Activated CD4-positive, alpha-beta memory T cell treated with anti-CD3 and anti-CD28 coated beads for 36 hours (primary cell): ENCODE measurements around the gene KRTAP5-7. TPM values are rescaled to one million over a fixed set of nuclear protein-coding genes. Genes with fewer than 3 reads are reported as not detected.

Experiments used
- CTCF ChIA-PET: fragments of 350-600 bp; sonication (Branson Sonifier 250); formaldehyde crosslinking; loops from one replicate; lab custom pipeline; 2021; ENCODE audit warnings: antibody characterized with exemption, inconsistent platforms; lab: Charles Lee
- POLR2A ChIA-PET: fragments of 350-600 bp; sonication (Branson Sonifier 250); formaldehyde crosslinking; loops from one replicate; lab custom pipeline; 2021; ENCODE audit warnings: antibody characterized with exemption; lab: Charles Lee
- DNase-seq: peaks from one replicate; pipeline ENCODE4 v3.0.0-alpha.2; 2020
- H3K27ac Mint-ChIP-seq: one replicate; pipeline ENCODE4 v1.8.0; 2021; ENCODE audit warnings: mixed read lengths
- H3K27me3 Mint-ChIP-seq: one replicate; pipeline ENCODE4 v1.8.0; 2021; ENCODE audit warnings: mixed read lengths
- H3K36me3 Mint-ChIP-seq: one replicate; pipeline ENCODE4 v1.8.0; 2021; ENCODE audit warnings: mixed read lengths
- H3K4me1 Mint-ChIP-seq: one replicate; pipeline ENCODE4 v1.8.0; 2021; ENCODE audit warnings: low read depth, mixed read lengths
- H3K4me3 Mint-ChIP-seq: one replicate; pipeline ENCODE4 v1.8.0; 2021; ENCODE audit warnings: mild to moderate bottlenecking, mixed read lengths
- H3K9me3 Mint-ChIP-seq: one replicate; pipeline ENCODE4 v1.8.0; 2021; ENCODE audit warnings: mixed read lengths
- intact Hi-C: fragments of 100-400 bp; cut with micrococcal nuclease; formaldehyde crosslinking; loops from one replicate; pipeline ENCODE4 v1.15.1; 2023
- total RNA-seq, 2 experiments: library from RNA; stranded (reverse); gene quantifications; one replicate each; pipeline ENCODE4 v1.2.3, GENCODE V29; 2021

The KRTAP5-7 gene
- total RNA-seq, 2 experiments from 2014 or later, result not detected

GRCh38 chr11:71488681-71489270, 38.3 kb upstream of the KRTAP5-7 start:
- Mint-ChIP-seq H3K27ac (peak overlapping the region; percentile 90), H3K4me1 (peaks cover 25% of the 10 kb centered on the region), H3K36me3 (peaks cover 58% of the 10 kb centered on the region), H3K4me3 (no peak overlapping the region), H3K27me3 (no peaks in the 10 kb centered on the region), H3K9me3 (no peaks in the 10 kb centered on the region)
- DNase-seq, result no peak
- intact Hi-C loops, result loop anchor here (5.0 kb wide), 1 partner anchor 36 kb away; the partner anchor contains the start of gene NADSYN1
- CTCF ChIA-PET, result no interaction called here
- POLR2A ChIA-PET, result interaction anchor here (0.9 to 1.5 kb wide), 2 partner anchors 11 to 36 kb away, joined by 3 to 4 read pairs; partner anchors contain the start of gene NADSYN1

GRCh38 chr11:71489311-71490043, 37.6 kb upstream of the KRTAP5-7 start:
- H3K9me3 Mint-ChIP-seq, result no peaks in the 10 kb centered on the region
- ChIA-PET POLR2A (interaction anchor here (0.9 to 1.5 kb wide), 2 partner anchors 10 to 37 kb away, joined by 3 to 4 read pairs; partner anchors contain the start of gene NADSYN1), CTCF (no interaction called here)
- DNase-seq, result peak; percentile 87
- intact Hi-C loops, result loop anchor here (5.0 kb wide), 1 partner anchor 37 kb away; the partner anchor contains the start of gene NADSYN1
- H3K4me1 Mint-ChIP-seq, result peaks cover 25% of the 10 kb centered on the region
- peaks cover 57% of the 10 kb centered on the region for H3K36me3 Mint-ChIP-seq
- H3K27me3 Mint-ChIP-seq, result no peaks in the 10 kb centered on the region
- H3K27ac Mint-ChIP-seq, result peak overlapping the region; percentile 90
- H3K4me3 Mint-ChIP-seq, result no peak overlapping the region

GRCh38 chr11:71490044-71490730, 36.9 kb upstream of the KRTAP5-7 start:
- no peaks in the 10 kb centered on the region for H3K9me3 Mint-ChIP-seq
- intact Hi-C loops, result no loop called here
- no peak overlapping the region for H3K27ac Mint-ChIP-seq
- H3K4me3 Mint-ChIP-seq, result no peak overlapping the region
- POLR2A ChIA-PET, result interaction anchor here (1.5 kb wide), 1 partner anchor 10 kb away, joined by 3 read pairs; no protein-coding TSS in a partner anchor
- CTCF ChIA-PET, result no interaction called here
- peaks cover 57% of the 10 kb centered on the region for H3K36me3 Mint-ChIP-seq
- peaks cover 25% of the 10 kb centered on the region for H3K4me1 Mint-ChIP-seq
- no peaks in the 10 kb centered on the region for H3K27me3 Mint-ChIP-seq
- DNase-seq, result no peak

- H3K4me3 Mint-ChIP-seq, result no peak overlapping the region
- intact Hi-C loops, result no loop called here
- ChIA-PET POLR2A (no interaction called here), CTCF (no interaction called here)
- peaks cover 56% of the 10 kb centered on the region for H3K36me3 Mint-ChIP-seq
- DNase-seq, result no peak
- H3K4me1 Mint-ChIP-seq, result peaks cover 25% of the 10 kb centered on the region
- H3K27me3 Mint-ChIP-seq, result no peaks in the 10 kb centered on the region
- no peaks in the 10 kb centered on the region for H3K9me3 Mint-ChIP-seq
- H3K27ac Mint-ChIP-seq, result no peak overlapping the region
These were observed 36.2 kb upstream of the KRTAP5-7 start for GRCh38 chr11:71490731-71491390.

GRCh38 chr11:71491531-71491930, 35.5 kb upstream of the KRTAP5-7 start:
- no peak for DNase-seq
- POLR2A ChIA-PET, result no interaction called here
- no peaks in the 10 kb centered on the region for H3K27me3 Mint-ChIP-seq
- H3K27ac Mint-ChIP-seq, result no peak overlapping the region
- no peaks in the 10 kb centered on the region for H3K9me3 Mint-ChIP-seq
- no peak overlapping the region for H3K4me3 Mint-ChIP-seq
- peaks cover 52% of the 10 kb centered on the region for H3K36me3 Mint-ChIP-seq
- CTCF ChIA-PET, result no interaction called here
- peaks cover 25% of the 10 kb centered on the region for H3K4me1 Mint-ChIP-seq
- intact Hi-C loops, result no loop called here

- no peak overlapping the region for H3K4me3 Mint-ChIP-seq
- ChIA-PET POLR2A (no interaction called here), CTCF (no interaction called here)
- peaks cover 25% of the 10 kb centered on the region for H3K4me1 Mint-ChIP-seq
- no peak overlapping the region for H3K27ac Mint-ChIP-seq
- H3K27me3 Mint-ChIP-seq, result no peaks in the 10 kb centered on the region
- H3K36me3 Mint-ChIP-seq, result peaks cover 55% of the 10 kb centered on the region
- intact Hi-C loops, result no loop called here
- no peaks in the 10 kb centered on the region for H3K9me3 Mint-ChIP-seq
- DNase-seq, result no peak
These were observed 35.1 kb upstream of the KRTAP5-7 start for GRCh38 chr11:71491940-71492339.

- DNase-seq, result no peak
- H3K27ac Mint-ChIP-seq, result no peak overlapping the region
- ChIA-PET POLR2A (no interaction called here), CTCF (no interaction called here)
- intact Hi-C loops, result no loop called here
- H3K4me1 Mint-ChIP-seq, result no peaks in the 10 kb centered on the region
- H3K27me3 Mint-ChIP-seq, result no peaks in the 10 kb centered on the region
- no peak overlapping the region for H3K4me3 Mint-ChIP-seq
- H3K9me3 Mint-ChIP-seq, result no peaks in the 10 kb centered on the region
- H3K36me3 Mint-ChIP-seq, result peaks cover 71% of the 10 kb centered on the region
These were observed 31.5 kb upstream of the KRTAP5-7 start for GRCh38 chr11:71495286-71496230.

- Mint-ChIP-seq H3K36me3 (peaks cover 69% of the 10 kb centered on the region), H3K4me1 (no peaks in the 10 kb centered on the region), H3K27me3 (no peaks in the 10 kb centered on the region), H3K4me3 (no peak overlapping the region), H3K9me3 (no peaks in the 10 kb centered on the region), H3K27ac (no peak overlapping the region)
- intact Hi-C loops, result no loop called here
- CTCF ChIA-PET, result no interaction called here
- POLR2A ChIA-PET, result no interaction called here
- DNase-seq, result no peak
These were observed 30.6 kb upstream of the KRTAP5-7 start for GRCh38 chr11:71496421-71496820.

- DNase-seq, result no peak
- ChIA-PET CTCF (no interaction called here), POLR2A (no interaction called here)
- Mint-ChIP-seq H3K9me3 (no peaks in the 10 kb centered on the region), H3K36me3 (peaks cover 64% of the 10 kb centered on the region), H3K4me1 (no peaks in the 10 kb centered on the region), H3K27ac (no peak overlapping the region), H3K4me3 (no peak overlapping the region), H3K27me3 (no peaks in the 10 kb centered on the region)
- intact Hi-C loops, result no loop called here
These were observed 29.0 kb upstream of the KRTAP5-7 start for GRCh38 chr11:71498091-71498490.

- H3K27me3 Mint-ChIP-seq, result no peaks in the 10 kb centered on the region
- DNase-seq, result no peak
- H3K27ac Mint-ChIP-seq, result no peak overlapping the region
- H3K36me3 Mint-ChIP-seq, result peaks cover 69% of the 10 kb centered on the region
- H3K4me1 Mint-ChIP-seq, result no peaks in the 10 kb centered on the region
- intact Hi-C loops, result no loop called here
- no peak overlapping the region for H3K4me3 Mint-ChIP-seq
- POLR2A ChIA-PET, result interaction anchor here (1.4 kb wide), 1 partner anchor 10 kb away, joined by 3 read pairs; no protein-coding TSS in a partner anchor
- CTCF ChIA-PET, result no interaction called here
- no peaks in the 10 kb centered on the region for H3K9me3 Mint-ChIP-seq
These were observed 27.9 kb upstream of the KRTAP5-7 start for GRCh38 chr11:71499125-71499524.

GRCh38 chr11:71499546-71499945, 27.5 kb upstream of the KRTAP5-7 start:
- Mint-ChIP-seq H3K9me3 (no peaks in the 10 kb centered on the region), H3K36me3 (peaks cover 66% of the 10 kb centered on the region), H3K4me1 (no peaks in the 10 kb centered on the region), H3K4me3 (no peak overlapping the region), H3K27ac (no peak overlapping the region), H3K27me3 (no peaks in the 10 kb centered on the region)
- POLR2A ChIA-PET, result interaction anchor here (1.4 kb wide), 1 partner anchor 10 kb away, joined by 3 read pairs; no protein-coding TSS in a partner anchor
- CTCF ChIA-PET, result no interaction called here
- DNase-seq, result no peak
- intact Hi-C loops, result no loop called here
